GM18873 (cell line): ENCODE results near the gene POLR2J3.
"Not testable (repeated sequence)": the region's sequence is repeated elsewhere in the genome, so short reads cannot be mapped to it uniquely, and the experiment has no call there.

Experiments used
- ATAC-seq: cut with Tn5 transposase; IDR thresholded peaks from one replicate; pipeline ENCODE4 v1.9.1; 2021; ENCODE audit warnings: mild to moderate bottlenecking, moderate library complexity, moderate number of reproducible peaks; ENCODE audit not compliant: unreplicated experiment, low FRiP score

Gene POLR2J3

DNA sequence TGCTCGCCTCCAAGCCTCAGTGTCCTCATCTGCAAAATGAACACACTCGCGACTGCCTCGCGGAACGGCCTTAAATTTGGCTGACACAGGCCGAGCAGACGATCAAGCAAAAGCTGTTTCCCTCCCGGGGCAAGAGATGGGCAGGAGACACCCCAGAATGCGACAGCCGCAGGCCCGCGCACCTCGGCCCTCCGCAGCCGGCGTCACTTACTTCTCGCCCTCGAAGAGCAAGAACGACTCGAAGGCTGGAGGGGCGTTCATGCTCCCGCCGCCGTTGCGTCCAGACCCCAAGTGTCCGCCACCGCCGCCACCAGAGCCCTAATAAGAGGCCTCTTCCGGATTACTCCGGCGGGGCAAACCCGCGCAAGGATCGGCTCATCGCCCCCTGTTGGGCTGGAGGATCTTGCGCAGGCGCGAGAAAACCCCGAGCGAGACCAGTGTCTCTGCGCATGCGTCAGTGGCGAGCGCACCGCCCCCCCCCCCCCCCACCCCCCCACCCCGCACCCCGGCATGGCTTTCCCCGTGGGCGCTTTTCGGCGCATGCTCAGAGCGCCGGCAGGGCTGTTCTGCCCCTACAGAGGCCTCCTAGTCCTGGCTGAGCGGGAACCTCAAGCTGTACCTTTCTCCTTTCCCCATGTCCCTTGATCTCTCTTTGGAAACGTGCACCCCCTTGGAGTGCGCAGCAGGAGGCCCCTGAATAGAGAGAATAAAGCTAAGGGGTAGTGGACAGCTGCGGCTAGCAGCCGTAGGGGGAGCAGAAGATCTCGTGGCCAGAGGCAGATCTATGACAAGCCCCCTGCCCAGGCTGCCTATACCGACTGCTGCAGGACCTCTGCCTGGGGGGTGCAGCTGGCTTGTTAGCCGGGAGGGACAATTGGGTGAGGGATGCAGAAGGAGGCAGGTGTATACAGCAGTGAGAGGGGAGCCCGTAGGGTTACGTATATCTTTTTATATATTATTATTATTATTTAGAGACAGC, at the start of gene POLR2J3:
Gene POLR2J3, minus strand, starts transcription at position 323 of the 979 bp plus-strand sequence. Its CDS starts 62 bp downstream, at position 261.
- peak; percentile 94 for ATAC-seq

DNA sequence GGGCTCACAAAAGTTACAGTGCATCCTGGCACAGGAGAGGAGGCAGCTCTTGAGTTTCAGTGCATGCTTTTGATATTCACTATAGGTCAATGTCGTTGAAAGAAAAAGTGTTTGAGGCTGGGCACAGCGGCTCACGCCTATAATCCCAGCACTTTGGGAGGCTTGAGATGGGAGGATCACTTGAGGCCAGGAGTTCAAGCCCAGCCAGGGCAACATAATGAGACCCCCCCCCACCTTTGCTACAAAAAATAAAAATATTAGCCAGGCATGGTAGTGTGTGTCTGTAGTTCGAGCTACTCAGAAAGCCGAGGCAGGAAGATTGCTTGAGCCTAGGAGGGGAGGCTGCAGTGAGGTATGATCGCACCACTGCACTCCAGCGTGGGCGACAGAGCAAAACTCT, 45.7 kb upstream of the POLR2J3 start:
- ATAC-seq: not testable (repeated sequence)

DNA sequence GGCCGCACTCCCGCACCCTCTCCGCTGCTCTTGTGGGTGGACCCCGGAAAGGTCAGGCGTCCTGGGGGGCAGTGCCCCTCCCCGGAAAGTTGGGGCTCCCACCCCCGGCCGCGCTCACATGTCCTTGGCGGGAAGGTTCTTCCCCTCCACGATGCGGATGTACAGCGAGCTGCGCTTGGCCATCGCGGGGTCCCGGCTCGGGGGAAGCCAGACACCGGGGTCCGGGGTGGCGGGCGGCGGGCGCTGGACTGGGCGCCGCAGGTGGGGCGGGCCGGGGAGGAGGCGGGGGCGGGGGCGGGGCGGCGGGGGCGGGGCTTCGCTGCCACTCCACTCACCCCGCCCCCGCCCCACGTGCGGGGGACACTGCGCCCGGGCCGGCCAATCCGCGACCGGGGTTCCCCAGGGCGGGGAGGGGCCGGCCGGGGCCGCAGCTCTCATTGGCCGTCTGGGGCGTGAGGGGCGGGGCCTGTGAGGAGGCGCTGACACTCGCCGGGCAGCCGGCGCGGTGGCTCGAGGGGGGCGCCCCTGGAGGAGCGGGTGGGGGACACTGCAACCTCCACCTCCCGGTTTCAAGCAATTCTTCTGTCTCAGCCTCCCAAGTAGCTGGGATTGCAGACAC, 44.2 kb upstream of the POLR2J3 start, which contains the start of gene RASA4:
Gene RASA4, minus strand, starts transcription at position 250 of the 619 bp plus-strand sequence. Its CDS starts 67 bp downstream, at position 183.
- ATAC-seq: peak; percentile 27

DNA sequence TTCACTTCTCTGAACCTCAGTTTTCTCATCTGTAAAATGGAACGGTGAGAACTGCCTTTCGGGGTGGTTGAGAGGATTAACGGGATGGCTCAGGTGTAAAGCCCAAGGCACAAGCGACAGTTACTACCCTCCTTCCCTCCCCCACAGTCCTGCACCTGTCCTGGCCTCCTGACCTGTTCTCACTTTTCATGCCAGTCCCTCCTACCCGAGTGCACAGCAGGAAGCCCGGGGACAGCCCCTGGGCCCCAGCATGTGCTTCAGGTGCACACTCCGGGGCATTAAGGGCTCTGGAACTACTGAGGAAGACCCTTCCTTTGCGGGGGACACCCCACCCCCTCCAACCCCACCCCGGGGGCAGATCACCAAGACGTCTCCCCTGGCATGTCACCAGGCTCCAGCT, 43.5 kb upstream of the POLR2J3 start:
- ATAC-seq: not testable (repeated sequence)

DNA sequence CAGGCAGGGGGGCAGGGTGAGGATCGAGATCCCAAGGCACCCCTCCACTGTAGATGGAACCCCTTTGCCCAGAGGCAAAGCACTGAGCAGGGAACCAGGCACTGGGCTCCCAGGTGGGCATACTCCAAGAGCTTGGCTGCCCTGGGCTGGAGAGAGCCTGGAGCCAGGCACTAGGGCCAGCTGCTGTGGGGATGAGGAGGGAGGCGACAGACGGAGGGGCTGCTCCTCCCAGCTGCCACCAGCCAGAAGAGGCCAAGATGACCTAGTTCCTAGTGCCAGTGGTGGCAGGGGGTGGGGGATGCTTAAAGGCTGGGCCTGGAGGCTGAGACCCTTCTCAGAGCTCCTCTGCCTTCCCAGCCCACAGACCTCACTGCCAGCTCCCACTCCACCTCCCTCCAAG, 42.5 kb upstream of the POLR2J3 start:
- ATAC-seq: not testable (repeated sequence)

DNA sequence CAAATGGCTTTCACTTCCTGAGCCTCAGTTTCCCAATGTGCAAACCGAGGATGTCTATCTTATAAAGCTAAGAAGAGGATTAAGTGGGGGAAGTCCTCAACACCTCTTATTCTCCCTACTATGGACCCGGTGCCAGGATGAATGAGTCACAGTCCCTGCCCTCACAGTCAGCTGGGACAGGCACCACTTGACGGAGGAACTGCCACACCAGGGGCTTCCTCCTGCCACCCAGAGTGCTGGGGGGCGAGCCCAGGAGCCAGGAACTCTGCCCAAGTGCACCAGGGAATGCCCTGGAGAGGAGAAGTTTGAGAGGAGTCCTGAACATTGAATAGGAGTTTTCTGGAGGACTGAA, 41.9 kb upstream of the POLR2J3 start:
- ATAC-seq: peak; percentile 30

DNA sequence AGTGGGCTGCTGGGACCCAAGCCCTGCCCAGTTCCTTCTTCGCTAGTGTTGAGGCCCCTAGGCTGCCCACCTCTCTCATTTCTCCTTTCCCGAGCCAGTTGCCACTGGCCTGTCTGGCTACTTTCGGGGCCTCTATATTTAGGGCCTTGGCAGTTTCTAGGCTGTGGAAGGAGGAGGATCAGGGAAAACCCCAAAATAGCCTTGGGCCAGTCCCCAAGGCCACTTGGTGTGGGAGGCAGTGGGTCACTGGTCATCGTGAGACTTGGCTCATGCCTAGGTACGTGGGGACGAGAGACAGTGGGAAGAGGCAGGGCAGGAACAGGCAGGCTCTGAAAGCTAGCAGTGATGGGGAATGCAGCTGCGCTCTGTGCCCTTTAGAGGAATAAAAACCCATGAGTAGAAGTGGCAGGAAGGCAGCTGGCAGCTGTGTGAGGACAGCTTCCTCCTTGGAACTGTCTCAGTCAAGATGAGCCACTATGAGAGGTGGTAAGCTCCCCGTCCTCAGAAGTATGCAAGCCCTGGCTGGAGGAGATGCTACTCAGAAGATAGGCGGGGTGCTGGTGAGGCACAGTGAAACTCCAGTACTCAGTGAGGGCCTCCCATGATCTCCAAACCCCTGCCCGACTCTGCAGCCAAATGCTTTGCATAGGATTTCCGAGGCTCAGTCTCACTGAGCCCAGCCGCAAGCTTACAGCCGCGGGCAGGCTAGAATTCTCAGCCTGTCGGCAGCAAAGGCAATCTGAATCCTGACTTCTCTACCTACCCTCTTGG, 41.4 kb upstream of the POLR2J3 start:
- peak; percentile 72 for ATAC-seq

DNA sequence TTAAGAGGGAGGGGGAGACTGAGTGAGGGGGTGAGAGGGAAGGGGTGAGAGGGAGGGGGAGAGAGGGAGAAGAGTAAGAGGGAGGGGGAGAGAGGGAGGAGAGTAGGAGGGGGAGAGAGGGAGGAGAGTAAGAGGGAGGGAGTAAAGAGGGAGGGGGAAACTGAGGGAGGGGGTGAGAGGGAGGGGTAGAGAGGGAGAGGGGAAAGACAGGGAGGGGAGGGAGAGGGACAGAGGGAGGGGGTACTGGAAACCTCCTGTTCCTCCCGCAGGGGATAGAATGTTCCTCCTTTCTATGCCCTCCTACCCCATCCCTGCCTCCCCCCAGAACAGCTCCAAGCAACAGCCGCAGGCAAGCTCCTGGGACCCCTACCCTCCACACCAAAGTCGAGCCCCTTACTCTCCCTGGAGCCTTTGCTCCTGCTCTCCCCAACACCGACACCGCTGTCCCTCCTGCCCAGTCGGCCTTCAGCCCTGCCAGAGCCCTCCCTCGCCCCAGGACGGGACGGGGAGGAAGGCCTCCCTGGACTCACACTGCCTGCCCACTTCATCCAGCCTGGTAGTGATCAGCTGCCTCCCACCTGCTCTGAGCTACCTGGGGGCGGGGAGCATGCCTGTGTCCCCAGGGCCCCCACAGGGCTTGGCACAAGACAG, 39.4 kb upstream of the POLR2J3 start:
- not testable (repeated sequence) for ATAC-seq

DNA sequence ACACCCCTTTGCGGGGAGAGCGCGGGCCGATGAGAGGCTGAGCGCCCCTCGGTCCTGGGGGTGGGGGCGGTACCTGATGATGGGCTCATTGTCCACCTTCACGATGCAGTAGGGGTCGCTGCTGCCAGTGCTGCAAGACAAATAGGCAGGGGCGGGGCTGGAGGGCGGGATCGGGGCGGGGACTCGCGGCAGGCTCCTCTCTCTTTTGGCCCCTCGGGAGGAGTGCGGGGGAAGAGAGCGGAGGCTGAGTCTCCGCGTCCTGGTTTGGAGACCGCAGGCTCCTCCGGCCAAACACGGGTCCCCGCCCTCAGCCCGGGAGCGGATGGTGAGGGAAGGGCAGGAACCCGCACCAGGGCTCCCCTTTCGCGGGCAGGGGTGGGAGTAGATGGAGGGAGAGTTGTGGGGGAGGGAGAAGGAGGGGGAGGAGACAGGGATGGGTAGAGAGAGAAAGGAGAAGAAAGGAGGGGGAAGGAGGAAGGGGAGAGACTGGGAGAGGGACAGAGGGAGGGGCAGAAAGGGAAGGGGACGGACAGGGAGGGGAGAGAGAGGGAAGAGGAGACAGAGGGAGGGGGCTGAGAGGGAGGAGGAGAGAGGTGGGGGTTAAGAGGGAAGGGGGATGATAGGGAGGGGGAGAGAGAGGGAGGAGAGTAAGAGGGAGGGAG, 38.8 kb upstream of the POLR2J3 start:
- not testable (repeated sequence) for ATAC-seq

DNA sequence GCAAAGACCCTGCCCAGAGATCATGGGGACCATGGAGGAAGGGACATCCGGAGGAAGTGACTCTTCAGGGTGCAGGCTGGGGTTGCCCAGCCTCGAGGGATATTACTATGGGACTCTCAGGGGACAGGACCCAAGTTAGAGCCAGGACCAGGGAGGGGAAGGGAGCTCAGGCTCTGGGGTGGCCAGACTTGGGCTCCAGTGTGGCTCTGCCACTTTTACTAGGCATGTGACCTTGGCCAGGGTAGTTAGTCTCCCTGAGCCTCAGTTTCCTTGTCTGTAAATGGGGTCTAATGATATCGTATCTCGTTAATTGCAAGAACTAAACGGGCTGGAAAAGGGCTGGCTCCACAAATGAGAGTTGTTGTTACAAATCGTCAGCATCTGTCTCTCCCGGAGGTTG, 38.1 kb upstream of the POLR2J3 start:
- not testable (repeated sequence) for ATAC-seq

DNA sequence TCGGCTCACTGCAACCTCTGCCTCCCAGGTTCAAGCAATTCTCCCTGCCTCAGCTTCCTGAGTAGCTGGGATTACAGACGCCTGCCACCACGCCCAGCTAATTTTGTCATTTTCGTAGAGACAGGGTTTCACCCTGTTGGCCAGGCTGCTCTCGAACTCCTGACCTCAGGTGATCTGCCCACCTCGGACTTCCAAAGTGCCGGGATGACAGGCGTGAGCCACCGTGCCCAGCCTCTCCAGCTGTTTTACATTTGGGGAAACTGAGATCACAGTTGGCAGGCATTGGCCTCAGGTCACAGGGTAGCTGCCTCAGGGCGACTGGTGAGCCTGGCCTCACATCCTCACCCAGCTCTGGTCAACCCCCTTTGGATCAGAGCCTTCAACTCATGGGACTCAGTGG, 37.4 kb upstream of the POLR2J3 start:
- ATAC-seq: not testable (repeated sequence)

DNA sequence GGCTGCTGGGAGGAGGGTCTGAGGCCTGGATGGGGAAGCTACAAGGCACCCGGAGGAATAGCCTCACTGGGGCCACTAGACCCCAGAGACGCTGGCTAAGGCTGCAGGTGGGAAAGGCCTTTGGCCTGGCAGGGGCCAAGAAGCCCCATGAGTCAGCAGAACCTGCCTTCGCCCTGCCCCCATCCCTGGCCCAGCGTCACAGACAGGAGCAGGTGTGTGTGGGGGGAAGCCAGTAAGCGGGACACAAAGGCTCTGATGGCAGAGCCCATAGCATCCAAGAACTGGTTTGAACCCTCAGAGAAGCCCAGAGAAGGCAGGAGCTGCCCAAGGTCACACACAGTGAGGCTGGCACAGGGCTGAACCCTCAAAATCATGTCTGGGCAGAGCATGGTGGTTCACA, 34.5 kb upstream of the POLR2J3 start:
- not testable (repeated sequence) for ATAC-seq

DNA sequence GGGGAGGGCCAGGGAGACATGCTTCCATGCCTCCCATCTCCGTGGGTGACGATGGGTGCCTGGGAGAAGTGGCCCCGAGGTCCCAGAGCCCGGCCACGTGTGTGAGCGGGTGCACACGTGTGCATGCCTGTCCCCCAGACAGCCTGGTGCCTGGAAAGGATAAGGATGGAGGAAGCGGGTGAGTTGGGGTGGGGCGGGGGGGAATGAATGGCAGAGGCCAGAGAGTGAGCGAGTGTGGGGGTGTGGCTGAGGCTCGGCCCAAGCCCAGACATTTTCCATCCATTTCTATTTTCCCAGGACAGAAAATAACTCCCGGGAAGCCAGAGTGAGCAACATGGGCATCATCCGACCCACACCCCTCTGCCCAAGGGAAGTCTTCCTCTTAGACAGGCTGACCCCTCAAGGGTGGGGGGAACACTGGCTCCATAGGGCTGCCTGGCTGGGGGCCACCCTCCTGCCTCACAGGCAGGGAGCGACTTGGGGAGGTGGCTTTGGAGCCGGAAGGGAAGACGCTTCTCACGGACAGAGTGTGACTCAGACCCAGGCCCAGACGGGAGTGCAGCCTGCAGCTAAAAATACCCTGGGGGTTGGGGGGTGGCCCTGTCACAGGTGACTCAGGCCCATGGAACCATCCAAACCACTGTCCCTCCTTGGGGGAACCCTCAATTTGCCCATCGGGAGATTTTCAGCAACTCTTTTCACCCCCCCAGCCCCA, 32.2 kb upstream of the POLR2J3 start:
- ATAC-seq: not testable (repeated sequence)

DNA sequence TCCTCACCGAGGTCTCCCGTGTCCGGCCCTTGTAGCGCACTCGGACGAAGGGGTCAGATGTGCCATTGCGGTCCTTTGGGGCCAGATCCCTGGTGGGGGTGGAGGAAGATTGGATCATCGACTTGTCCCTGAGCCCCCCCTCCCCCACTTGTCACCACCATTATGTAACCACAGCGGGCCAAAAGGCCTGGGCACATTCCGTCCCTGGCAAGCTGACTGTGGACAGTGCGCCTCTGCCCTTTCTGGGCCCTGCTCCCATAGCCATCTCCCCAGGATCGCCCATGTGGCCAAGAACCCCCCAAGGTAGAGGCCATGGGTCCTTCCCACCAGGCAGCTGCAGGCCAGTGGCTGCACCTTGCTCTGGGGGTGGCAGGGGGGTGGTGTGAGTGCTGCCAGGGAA, 29.9 kb upstream of the POLR2J3 start:
- not testable (repeated sequence) for ATAC-seq

DNA sequence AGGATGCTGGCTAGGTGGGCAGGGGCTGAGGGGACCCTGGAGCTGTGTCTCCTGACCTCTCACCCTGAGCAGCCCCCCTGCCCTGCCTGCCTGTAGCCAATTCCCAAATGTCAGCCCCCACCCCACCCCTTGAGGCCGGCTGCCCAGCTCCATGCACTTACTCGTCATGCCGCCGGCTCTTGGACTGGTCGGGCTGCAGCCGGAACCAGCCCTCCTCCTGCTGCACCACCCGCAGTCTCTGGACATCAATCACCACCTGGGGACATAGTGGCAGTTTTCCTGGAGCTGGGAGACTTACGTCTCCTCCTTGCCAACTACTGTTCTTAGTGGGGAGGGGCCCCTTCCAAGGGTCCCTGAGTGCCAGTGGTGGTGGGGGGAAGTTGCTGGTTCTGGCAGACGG, 27.3 kb upstream of the POLR2J3 start:
- ATAC-seq: not testable (repeated sequence)

DNA sequence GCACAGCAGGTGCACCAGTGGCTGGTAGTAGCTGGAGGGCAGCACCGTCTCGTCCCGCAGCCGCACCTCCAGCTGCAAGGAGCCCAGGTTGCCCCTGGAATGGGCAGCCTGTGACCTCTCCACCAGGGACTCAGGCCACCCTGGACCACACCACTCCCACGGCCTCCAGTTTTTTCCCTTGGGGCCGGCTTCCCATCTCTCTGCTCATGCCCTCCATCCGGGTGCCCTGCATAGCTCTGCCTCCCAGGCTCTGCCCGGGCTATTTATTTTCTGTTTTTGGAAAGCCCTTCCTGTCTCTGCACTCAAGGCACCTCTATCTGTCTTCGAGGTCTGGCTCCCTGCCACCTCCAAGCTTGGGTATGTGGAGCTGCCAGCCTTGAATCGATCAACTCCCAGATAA, 23.7 kb upstream of the POLR2J3 start:
- not testable (repeated sequence) for ATAC-seq

DNA sequence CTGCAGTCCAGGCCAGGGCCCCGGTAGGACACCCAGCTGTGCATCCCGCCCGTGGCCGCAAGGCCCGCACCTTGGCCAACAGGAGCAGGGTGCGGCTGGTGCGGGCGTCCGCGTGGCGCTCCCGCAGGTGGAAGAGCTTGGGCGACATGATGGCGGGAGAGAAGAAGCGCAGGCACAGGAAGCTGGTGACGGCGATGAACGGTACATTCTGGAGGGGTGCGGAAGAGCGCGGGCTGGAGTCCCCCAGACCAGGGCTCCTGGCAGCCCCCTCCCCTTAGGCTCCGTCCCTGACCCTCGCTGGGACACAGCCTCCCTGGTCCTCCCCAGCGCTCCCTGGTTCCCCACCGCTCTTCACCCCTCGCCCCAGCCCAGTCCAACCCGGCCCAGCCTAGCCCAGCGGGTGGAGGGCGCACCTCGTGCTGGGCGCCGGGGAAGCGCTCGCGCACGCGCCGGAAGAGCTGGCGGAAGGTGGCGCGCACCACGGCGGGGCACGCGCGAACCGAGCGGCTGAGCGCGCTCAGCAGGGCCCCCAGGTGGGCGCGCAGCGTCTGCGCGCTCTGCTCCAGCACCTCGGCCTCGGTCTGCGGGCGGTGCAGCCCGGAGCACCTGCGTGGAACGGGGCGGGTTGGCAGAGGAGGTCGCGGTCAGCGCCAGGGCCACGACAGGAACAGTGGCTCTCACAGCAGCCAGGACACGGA, 21.4 kb upstream of the POLR2J3 start:
- ATAC-seq: peak; percentile 38

DNA sequence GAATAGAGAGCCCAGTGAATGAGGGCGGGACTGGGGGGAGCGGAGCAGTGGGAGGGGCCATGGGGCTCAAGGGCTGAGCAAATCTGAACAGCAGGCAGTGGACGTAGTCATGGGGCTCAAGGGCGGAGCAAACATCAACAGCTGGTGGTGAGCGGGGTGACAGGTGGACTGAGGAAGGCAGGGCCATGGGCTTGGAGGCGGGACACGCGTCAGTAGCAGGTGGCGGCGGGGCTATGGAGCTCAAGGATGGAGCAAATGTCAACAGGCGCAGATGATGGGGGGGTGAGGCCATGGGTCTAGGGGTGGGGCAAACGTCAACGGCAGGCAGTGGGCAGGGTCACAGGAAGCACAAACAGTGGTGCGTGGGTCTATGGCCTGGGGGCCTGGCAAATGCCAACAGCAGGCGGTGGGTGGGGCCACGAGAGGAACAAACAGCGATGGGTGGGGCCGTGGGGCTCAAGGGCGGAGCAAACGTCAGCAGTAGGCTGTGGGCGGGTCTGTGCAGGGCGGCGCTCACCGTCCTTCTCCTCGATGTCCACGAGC, 20.2 kb upstream of the POLR2J3 start:
- ATAC-seq: peak; percentile 45
